Measurements from ENCODE around the gene CHST1. TPM values are rescaled to one million over a fixed set of nuclear protein-coding genes. Genes with fewer than 3 reads are reported as not detected.

Gene CHST1
- total and polyA plus RNA-seq, 10 of the 15 experiments (the other 5 are each of a cell fraction or from before 2014, with no cell fraction given) = not detected

DNA sequence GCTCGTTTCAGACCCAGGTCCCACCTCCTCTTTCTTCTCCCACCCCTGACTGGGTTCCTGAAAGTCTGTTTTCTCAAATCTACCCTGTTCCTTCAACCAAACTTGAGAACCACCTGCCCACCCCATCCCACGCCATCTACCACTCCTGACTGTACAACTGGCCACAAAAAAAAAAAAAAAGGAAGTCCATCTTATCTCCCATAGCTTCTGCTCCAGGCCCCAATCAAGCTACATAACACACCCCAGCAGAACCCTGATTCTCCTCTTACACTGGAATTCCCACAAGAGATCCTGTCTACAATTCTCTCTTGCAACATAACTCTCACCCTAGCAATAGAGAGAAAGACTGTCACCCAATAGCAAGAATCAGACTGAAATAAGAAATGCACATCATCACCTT is 39.2 kb upstream of the CHST1 start:
- H3K9me3 ChIP-seq (replicated peaks; ENCODE audit: control insufficient read depth, insufficient read depth, low read length) = no peaks in the 10 kb centered on the region
- no peak for ATAC-seq

More for the DNA sequence above, 39.2 kb upstream of the CHST1 start:
- DNase-seq (ENCODE audit: low read depth, low spot score) (no peak), FAIRE-seq (no peak)
- ChIA-PET POLR2A (no interaction called here), RAD21 (ENCODE audit: unreplicated experiment) (no interaction called here), SMC1A (ENCODE audit: uncharacterized antibody, unreplicated experiment) (interaction anchor here (1.2 kb wide), 1 partner anchor 67 kb away, joined by 3 read pairs; no protein-coding TSS in a partner anchor), CTCF (interaction anchor here (1.2 kb wide), 2 partner anchors 51 to 67 kb away, joined by 4 to 6 read pairs; no protein-coding TSS in a partner anchor)
- no peak overlapping the region for H3K4me2 ChIP-seq (ENCODE audit: control insufficient read depth, insufficient read depth)
- 0% methylated on average over 1 of the region's 2 CpGs for WGBS (ENCODE audit: insufficient coverage, insufficient replicate concordance, low lambda C conversion rate, missing lambda C conversion rate)
- no peaks in the 10 kb centered on the region for H3K79me2 ChIP-seq (ENCODE audit: control insufficient read depth, insufficient read depth, low read length)
- H3K36me3 ChIP-seq (ENCODE audit: control insufficient read depth in 2 of 2, insufficient read depth in 2 of 2, low read length in 1 of 2) = no peaks in the 10 kb centered on the region
- in situ Hi-C loops (cut with MboI) (no loop called here), intact Hi-C loops (cut with micrococcal nuclease; ENCODE audit: unreplicated experiment) (no loop called here)
- TF ChIP-seq, protein P1, sequence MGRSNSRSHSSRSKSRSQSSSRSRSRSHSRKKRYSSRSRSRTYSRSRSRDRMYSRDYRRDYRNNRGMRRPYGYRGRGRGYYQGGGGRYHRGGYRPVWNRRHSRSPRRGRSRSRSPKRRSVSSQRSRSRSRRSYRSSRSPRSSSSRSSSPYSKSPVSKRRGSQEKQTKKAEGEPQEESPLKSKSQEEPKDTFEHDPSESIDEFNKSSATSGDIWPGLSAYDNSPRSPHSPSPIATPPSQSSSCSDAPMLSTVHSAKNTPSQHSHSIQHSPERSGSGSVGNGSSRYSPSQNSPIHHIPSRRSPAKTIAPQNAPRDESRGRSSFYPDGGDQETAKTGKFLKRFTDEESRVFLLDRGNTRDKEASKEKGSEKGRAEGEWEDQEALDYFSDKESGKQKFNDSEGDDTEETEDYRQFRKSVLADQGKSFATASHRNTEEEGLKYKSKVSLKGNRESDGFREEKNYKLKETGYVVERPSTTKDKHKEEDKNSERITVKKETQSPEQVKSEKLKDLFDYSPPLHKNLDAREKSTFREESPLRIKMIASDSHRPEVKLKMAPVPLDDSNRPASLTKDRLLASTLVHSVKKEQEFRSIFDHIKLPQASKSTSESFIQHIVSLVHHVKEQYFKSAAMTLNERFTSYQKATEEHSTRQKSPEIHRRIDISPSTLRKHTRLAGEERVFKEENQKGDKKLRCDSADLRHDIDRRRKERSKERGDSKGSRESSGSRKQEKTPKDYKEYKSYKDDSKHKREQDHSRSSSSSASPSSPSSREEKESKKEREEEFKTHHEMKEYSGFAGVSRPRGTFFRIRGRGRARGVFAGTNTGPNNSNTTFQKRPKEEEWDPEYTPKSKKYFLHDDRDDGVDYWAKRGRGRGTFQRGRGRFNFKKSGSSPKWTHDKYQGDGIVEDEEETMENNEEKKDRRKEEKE (IDR thresholded peaks at IDR 0.05) = no peak
- TF ChIP-seq, protein P2, sequence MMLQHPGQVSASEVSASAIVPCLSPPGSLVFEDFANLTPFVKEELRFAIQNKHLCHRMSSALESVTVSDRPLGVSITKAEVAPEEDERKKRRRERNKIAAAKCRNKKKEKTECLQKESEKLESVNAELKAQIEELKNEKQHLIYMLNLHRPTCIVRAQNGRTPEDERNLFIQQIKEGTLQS (IDR thresholded peaks at IDR 0.05; ENCODE audit: borderline replicate concordance, extremely low read depth, low read depth, low read length) = no peak
- TF ChIP-seq MYC (IDR thresholded peaks at IDR 0.05; ENCODE audit: insufficient read depth, insufficient read length, insufficient replicate concordance, low read length, severe bottlenecking) (no peak), ZNF207 (IDR thresholded peaks at IDR 0.05; ENCODE audit: borderline replicate concordance) (no peak), EP300 (IDR thresholded peaks at IDR 0.05; ENCODE audit: borderline replicate concordance in 1 of 2, control insufficient read depth in 1 of 2, low read depth in 2 of 2, low read length in 2 of 2) (no peak), STAT3 (IDR thresholded peaks at IDR 0.05; ENCODE audit: low read depth, low read length) (no peak), NR2F1 (conservative IDR thresholded peaks at IDR 0.05) (no peak), HDGF (IDR thresholded peaks at IDR 0.05) (no peak), MTA2 (IDR thresholded peaks at IDR 0.05; ENCODE audit: low read depth) (no peak)
- TF ChIP-seq, protein P3, sequence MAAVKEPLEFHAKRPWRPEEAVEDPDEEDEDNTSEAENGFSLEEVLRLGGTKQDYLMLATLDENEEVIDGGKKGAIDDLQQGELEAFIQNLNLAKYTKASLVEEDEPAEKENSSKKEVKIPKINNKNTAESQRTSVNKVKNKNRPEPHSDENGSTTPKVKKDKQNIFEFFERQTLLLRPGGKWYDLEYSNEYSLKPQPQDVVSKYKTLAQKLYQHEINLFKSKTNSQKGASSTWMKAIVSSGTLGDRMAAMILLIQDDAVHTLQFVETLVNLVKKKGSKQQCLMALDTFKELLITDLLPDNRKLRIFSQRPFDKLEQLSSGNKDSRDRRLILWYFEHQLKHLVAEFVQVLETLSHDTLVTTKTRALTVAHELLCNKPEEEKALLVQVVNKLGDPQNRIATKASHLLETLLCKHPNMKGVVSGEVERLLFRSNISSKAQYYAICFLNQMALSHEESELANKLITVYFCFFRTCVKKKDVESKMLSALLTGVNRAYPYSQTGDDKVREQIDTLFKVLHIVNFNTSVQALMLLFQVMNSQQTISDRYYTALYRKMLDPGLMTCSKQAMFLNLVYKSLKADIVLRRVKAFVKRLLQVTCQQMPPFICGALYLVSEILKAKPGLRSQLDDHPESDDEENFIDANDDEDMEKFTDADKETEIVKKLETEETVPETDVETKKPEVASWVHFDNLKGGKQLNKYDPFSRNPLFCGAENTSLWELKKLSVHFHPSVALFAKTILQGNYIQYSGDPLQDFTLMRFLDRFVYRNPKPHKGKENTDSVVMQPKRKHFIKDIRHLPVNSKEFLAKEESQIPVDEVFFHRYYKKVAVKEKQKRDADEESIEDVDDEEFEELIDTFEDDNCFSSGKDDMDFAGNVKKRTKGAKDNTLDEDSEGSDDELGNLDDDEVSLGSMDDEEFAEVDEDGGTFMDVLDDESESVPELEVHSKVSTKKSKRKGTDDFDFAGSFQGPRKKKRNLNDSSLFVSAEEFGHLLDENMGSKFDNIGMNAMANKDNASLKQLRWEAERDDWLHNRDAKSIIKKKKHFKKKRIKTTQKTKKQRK (IDR thresholded peaks at IDR 0.05; ENCODE audit: low read depth, low read length) = no peak
- TF ChIP-seq, protein P4, sequence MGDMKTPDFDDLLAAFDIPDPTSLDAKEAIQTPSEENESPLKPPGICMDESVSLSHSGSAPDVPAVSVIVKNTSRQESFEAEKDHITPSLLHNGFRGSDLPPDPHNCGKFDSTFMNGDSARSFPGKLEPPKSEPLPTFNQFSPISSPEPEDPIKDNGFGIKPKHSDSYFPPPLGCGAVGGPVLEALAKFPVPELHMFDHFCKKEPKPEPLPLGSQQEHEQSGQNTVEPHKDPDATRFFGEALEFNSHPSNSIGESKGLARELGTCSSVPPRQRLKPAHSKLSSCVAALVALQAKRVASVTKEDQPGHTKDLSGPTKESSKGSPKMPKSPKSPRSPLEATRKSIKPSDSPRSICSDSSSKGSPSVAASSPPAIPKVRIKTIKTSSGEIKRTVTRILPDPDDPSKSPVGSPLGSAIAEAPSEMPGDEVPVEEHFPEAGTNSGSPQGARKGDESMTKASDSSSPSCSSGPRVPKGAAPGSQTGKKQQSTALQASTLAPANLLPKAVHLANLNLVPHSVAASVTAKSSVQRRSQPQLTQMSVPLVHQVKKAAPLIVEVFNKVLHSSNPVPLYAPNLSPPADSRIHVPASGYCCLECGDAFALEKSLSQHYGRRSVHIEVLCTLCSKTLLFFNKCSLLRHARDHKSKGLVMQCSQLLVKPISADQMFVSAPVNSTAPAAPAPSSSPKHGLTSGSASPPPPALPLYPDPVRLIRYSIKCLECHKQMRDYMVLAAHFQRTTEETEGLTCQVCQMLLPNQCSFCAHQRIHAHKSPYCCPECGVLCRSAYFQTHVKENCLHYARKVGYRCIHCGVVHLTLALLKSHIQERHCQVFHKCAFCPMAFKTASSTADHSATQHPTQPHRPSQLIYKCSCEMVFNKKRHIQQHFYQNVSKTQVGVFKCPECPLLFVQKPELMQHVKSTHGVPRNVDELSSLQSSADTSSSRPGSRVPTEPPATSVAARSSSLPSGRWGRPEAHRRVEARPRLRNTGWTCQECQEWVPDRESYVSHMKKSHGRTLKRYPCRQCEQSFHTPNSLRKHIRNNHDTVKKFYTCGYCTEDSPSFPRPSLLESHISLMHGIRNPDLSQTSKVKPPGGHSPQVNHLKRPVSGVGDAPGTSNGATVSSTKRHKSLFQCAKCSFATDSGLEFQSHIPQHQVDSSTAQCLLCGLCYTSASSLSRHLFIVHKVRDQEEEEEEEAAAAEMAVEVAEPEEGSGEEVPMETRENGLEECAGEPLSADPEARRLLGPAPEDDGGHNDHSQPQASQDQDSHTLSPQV (IDR thresholded peaks at IDR 0.05) = no peak
- peaks cover 0 to 5% of the 10 kb centered on the region in 2 experiments; a peak in 2 of 4 replicates for H3K27me3 ChIP-seq (replicated peaks in 1 of 2; ENCODE audit: control insufficient read depth in 2 of 2, insufficient read depth in 2 of 2, low read length in 1 of 2)
- H2AFZ ChIP-seq (ENCODE audit: control insufficient read depth, low read depth, low read length) = no peak overlapping the region
- no peak overlapping the region for H3K9ac ChIP-seq (ENCODE audit: control insufficient read depth, insufficient read depth, low read length)
- H4K20me1 ChIP-seq (ENCODE audit: control insufficient read depth, insufficient read depth) = no peaks in the 10 kb centered on the region
- no TSS peak for BruUV-seq (replicated peaks)
- H3K27ac ChIP-seq (ENCODE audit: control insufficient read depth, insufficient read depth) = no peak overlapping the region
- no peak overlapping the region for H3K4me3 ChIP-seq
- H3K4me1 ChIP-seq (ENCODE audit: control insufficient read depth, insufficient read depth, low read length) = no peaks in the 10 kb centered on the region
